ENCODE measurements around the gene OTX1. TPM values are rescaled to one million over a fixed set of nuclear protein-coding genes. Genes with fewer than 3 reads are reported as not detected.

The OTX1 gene
- total RNA-seq, 3 donors from 2014 or later (not counting 1 experiment from before 2014, with no cell fraction given): not detected

DNA sequence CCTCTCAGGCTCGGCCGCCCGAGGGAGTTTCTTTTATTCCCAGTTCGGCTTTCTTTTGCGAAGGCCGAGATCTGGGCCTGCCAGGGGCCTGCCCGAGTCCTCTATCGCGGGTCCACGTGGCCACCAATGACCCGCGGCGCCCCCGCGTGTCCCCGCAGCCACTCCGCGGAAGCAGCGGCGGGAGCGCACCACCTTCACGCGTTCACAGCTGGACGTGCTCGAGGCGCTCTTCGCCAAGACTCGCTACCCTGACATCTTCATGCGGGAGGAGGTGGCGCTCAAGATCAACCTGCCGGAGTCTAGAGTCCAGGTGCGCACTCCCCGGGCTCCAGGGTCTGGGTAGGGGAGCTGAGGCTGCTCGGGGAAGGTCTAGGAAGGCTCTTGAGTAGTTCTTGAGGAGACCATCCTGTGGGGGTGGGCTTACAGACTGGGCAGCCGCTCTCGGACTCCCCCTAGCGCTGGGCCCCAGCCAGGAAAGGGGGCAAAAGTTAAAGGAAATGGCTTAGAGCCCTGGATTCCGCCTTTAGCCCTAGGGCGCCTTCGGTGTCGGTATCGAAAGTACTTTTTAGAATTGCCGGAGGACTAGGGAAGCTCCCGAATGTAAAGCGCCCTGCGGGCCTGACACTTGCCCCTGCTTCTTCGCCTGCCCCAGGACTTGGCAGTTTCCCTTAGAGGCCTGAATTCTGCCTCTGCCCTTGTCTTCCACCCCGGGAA, 3.4 kb downstream of the OTX1 start:
- Histone ChIP-seq H3K4me3 (ENCODE audit: low read length) (no peak overlapping the region), H3K9me3 (ENCODE audit: control insufficient read depth, insufficient read depth, low read length) (no peaks in the 10 kb centered on the region), H3K27ac (ENCODE audit: low read length) (no peak overlapping the region), H3K27me3 (ENCODE audit: control insufficient read depth, insufficient read depth, low read length) (peaks cover 72% of the 10 kb centered on the region), H3K36me3 (ENCODE audit: control insufficient read depth, insufficient read depth, low read length) (no peaks in the 10 kb centered on the region), H3K4me1 (ENCODE audit: control insufficient read depth, insufficient read depth, low read length) (peaks cover 77% of the 10 kb centered on the region)
- 2% methylated on average over 48 of the region's 48 CpGs for WGBS (ENCODE audit: insufficient coverage)
- Mint-ChIP-seq H3K27me3 (ENCODE audit: low read depth in 2 of 2) (peaks cover 78 to 82% of the 10 kb centered on the region in 2 donors), H3K4me3 (peak overlapping the region; percentile 76), H3K36me3 (peaks cover 6% of the 10 kb centered on the region), H3K4me1 (peaks cover 58 to 61% of the 10 kb centered on the region in 2 donors), H3K9me3 (no peaks in the 10 kb centered on the region), H3K27ac (no peak overlapping the region)
- peak in 1 of 3 donors; percentile 29 for ATAC-seq
- intact Hi-C loops (cut with micrococcal nuclease): no loop called here
- no peak for TF ChIP-seq CTCF (IDR thresholded peaks at IDR 0.05)
- DNase-seq: peak in 1 of 2 donors; percentile 14

- no peak for DNase-seq
- peak overlapping the region; percentile 76 for H3K4me3 Mint-ChIP-seq
- peaks cover 52 to 53% of the 10 kb centered on the region in 2 donors for H3K4me1 Mint-ChIP-seq
- TF ChIP-seq CTCF (IDR thresholded peaks at IDR 0.05): no peak
- Histone ChIP-seq H3K9me3 (ENCODE audit: control insufficient read depth, insufficient read depth, low read length) (no peaks in the 10 kb centered on the region), H3K4me3 (ENCODE audit: low read length) (no peak overlapping the region), H3K4me1 (ENCODE audit: control insufficient read depth, insufficient read depth, low read length) (peaks cover 76% of the 10 kb centered on the region), H3K27me3 (ENCODE audit: control insufficient read depth, insufficient read depth, low read length) (peaks cover 70% of the 10 kb centered on the region), H3K27ac (ENCODE audit: low read length) (no peak overlapping the region), H3K36me3 (ENCODE audit: control insufficient read depth, insufficient read depth, low read length) (no peaks in the 10 kb centered on the region)
- 17% methylated on average over 7 of the region's 7 CpGs for WGBS (ENCODE audit: insufficient coverage)
- ATAC-seq: no peak
- no peaks in the 10 kb centered on the region for H3K9me3 Mint-ChIP-seq
- peaks cover 70 to 74% of the 10 kb centered on the region in 2 donors for H3K27me3 Mint-ChIP-seq (ENCODE audit: low read depth in 2 of 2)
- intact Hi-C loops (cut with micrococcal nuclease): no loop called here
- H3K27ac Mint-ChIP-seq: no peak overlapping the region
- H3K36me3 Mint-ChIP-seq: peaks cover 2% of the 10 kb centered on the region
These were observed 4.2 kb downstream of the OTX1 start for GRCh38 chr2:63054841-63055225.

- no peak overlapping the region for H3K27ac ChIP-seq (ENCODE audit: low read length)
- no peaks in the 10 kb centered on the region for H3K36me3 ChIP-seq (ENCODE audit: control insufficient read depth, insufficient read depth, low read length)
- peaks cover 73% of the 10 kb centered on the region for H3K4me1 ChIP-seq (ENCODE audit: control insufficient read depth, insufficient read depth, low read length)
- Mint-ChIP-seq H3K36me3 (no peaks in the 10 kb centered on the region), H3K9me3 (no peaks in the 10 kb centered on the region), H3K4me3 (peak overlapping the region; percentile 25), H3K4me1 (peaks cover 49 to 50% of the 10 kb centered on the region in 2 donors), H3K27me3 (ENCODE audit: low read depth in 2 of 2) (peaks cover 74 to 76% of the 10 kb centered on the region in 2 donors), H3K27ac (no peak overlapping the region)
- H3K9me3 ChIP-seq (ENCODE audit: control insufficient read depth, insufficient read depth, low read length): no peaks in the 10 kb centered on the region
- ATAC-seq (no peak), DNase-seq (no peak)
- TF ChIP-seq CTCF (IDR thresholded peaks at IDR 0.05): no peak
- H3K27me3 ChIP-seq (ENCODE audit: control insufficient read depth, insufficient read depth, low read length): peaks cover 74% of the 10 kb centered on the region
- WGBS (ENCODE audit: insufficient coverage): 8% methylated on average over 63 of the region's 63 CpGs
- H3K4me3 ChIP-seq (ENCODE audit: low read length): no peak overlapping the region
- intact Hi-C loops (cut with micrococcal nuclease): no loop called here
These were observed 4.8 kb downstream of the OTX1 start for GRCh38 chr2:63055226-63056106.
